Body of pancreas (tissue), 4 donors: ENCODE results near the gene HCRT.

Source experiments
- POLR2A ChIP-seq, 3 donors: fragments of 450-650 bp; IDR thresholded peaks; one replicate each; pipeline ENCODE4 v1.6.1; 2016; ENCODE audit warnings: antibody characterized with exemption in 3 of 3, mild to moderate bottlenecking in 2 of 3
- TF ChIP-seq, protein P1 (sequence below), 7 experiments: fragments of 450-650 bp in 4 of 7; fragments of 200-600 bp in 3 of 7; sonication (generic) in 3 of 7; IDR thresholded peaks; one replicate each; pipeline ENCODE4 v1.5.1; 2016 to 2019; ENCODE audit warnings: antibody characterized with exemption in 7 of 7

DNA sequence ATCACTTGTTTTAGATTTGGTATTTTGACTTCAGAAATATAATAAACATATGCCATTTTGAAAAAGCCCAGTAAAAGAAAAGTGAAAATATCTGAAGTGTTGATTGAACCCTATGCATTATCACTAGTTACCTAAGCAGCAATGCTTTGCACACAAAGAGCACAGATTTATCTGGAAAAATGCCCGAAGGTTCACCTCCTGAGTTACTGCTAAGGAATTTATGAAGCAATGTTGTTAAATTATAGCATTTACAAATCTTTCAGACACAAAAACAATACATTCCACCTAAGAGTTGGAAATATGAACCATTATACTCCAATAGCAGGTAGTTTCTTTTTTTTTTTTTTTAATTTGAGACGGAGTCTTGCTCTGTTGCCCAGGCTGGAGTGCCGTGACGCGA is 47.9 kb upstream of the HCRT start:
- TF ChIP-seq POLR2A (IDR thresholded peaks at IDR 0.05): no peak
- TF ChIP-seq, protein P1, sequence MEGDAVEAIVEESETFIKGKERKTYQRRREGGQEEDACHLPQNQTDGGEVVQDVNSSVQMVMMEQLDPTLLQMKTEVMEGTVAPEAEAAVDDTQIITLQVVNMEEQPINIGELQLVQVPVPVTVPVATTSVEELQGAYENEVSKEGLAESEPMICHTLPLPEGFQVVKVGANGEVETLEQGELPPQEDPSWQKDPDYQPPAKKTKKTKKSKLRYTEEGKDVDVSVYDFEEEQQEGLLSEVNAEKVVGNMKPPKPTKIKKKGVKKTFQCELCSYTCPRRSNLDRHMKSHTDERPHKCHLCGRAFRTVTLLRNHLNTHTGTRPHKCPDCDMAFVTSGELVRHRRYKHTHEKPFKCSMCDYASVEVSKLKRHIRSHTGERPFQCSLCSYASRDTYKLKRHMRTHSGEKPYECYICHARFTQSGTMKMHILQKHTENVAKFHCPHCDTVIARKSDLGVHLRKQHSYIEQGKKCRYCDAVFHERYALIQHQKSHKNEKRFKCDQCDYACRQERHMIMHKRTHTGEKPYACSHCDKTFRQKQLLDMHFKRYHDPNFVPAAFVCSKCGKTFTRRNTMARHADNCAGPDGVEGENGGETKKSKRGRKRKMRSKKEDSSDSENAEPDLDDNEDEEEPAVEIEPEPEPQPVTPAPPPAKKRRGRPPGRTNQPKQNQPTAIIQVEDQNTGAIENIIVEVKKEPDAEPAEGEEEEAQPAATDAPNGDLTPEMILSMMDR (IDR thresholded peaks at IDR 0.05): no peak
